GM18868 (cell line): Measurements from ENCODE around the gene ZNF512B.
"Not testable (repeated sequence)": the region's sequence is repeated elsewhere in the genome, so short reads cannot be mapped to it uniquely, and the experiment has no call there.

ENCODE experiments used
- ATAC-seq: cut with Tn5 transposase; IDR thresholded peaks from one replicate; pipeline ENCODE4 v1.9.1; 2021; ENCODE audit warnings: mild to moderate bottlenecking, moderate library complexity; ENCODE audit not compliant: unreplicated experiment

The ZNF512B gene

DNA sequence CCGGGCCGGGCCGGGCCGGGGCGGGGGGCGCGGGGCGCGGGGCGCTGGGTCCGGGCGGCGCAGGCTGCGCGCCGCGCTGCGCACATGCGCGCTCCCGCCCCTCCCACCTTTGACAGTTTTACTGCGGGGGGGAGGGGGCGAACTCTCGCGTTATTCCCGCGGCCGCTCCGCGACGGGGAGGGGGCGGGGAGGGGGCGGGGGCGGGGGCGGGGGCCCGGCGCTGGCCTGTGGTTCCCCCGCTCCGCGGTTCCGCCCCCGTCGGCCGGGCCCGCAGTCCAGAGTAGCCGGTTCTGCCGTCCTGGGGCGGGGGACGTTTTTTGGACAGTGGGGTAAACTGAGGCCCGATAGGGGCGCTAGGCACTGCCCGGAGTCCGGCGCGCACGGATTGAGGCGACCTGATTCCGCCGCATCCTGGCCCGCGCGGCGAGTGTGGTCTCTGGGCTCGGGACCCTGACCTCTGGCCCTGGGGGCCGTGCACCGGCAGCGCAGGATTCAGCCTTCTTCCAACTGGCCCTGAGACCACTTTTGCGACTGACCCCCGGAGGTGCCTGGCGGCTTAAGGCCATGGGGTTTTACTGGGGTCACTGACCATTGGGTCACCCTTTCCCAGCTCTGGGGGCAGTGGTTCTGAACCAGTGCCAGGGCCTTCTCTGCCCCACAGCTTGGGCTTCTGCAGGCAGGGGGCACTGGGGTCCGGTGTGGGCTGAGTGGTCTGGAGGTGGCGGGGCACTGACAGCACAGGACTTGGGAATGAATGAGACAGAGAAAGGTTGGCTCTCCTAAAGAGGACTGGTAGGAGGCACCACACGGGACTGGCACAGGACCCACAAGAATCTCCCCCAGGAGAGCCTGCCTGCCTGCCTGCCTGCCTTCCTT is at the start of gene ZNF512B:
TSS of gene ZNF512B (minus strand) at position 93 of the 876 bp plus-strand sequence. CDS start 1,980 bp downstream, outside the sequence.
- no peak for ATAC-seq

- ATAC-seq: no peak
Measured at GRCh38 chr20:64015635-64016034, 45.9 kb upstream of the ZNF512B start.

DNA sequence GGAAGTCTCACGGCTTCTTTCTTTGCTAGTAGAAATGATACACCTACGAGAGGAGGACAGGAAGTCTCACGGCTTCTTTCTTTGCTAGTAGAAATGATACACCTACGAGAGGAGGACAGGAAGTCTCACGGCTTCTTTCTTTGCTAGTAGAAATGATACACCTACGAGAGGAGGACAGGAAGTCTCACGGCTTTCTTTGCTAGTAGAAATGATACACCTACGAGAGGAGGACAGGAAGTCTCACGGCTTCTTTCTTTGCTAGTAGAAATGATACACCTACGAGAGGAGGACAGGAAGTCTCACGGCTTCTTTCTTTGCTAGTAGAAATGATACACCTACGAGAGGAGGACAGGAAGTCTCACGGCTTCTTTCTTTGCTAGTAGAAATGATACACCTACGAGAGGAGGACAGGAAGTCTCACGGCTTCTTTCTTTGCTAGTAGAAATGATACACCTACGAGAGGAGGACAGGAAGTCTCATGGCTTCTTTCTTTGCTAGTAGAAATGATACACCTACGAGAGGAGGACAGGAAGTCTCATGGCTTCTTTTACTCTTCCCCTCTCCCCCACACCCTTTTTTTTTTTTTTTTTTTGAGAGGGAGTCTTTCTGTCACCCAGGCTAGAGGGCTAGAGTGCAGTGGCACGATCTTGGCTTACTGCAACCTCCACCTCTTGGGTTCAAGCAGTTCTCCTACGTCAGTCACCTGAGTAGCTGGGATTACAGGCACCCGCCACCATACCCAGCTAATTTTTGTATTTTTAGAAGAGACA is 42.8 kb upstream of the ZNF512B start:
- not testable (repeated sequence) for ATAC-seq

DNA sequence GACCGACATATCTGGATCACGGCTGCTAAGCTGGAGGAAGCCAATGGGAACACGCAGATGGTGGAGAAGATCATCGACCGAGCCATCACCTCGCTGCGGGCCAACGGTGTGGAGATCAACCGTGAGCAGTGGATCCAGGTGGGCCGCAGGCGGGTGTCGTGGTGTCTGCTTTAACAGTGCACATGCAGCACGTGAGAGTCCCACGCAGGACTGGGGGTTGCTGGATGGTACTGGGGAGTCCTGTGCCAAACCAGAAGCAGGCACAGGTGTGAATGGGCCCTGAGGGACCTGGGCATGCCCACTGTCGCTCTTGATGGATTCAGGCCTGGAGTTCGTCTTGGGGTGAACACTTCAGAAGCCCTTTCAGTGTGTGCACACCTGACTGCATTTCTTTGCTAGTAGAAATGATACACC is 41.6 kb upstream of the ZNF512B start:
- ATAC-seq: no peak

DNA sequence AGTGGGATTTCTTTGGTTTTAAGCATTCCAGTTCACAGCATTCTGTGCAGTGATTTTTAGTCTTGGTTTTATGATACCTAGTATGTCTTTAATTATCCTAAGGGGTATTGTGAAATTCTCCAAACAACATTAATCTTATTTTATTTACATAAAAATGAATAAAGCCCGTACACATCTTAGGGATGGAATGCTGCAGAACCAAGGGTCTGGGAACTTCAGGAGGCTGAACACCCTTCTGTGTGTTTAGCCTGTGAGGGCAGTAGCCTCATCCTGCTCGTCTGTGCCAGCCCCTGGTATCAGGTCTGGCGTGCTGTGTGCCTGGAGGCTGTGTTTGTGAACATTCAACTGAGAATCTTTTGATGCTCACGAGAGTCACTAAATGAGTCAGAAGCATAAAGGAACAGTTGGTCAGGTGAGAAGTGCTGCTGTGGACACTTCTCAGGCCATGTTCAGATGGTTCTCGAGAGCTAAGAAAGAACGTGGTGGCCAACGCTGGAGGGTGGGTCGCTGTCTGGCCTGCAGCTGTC is 41.0 kb upstream of the ZNF512B start:
- peak; percentile 48 for ATAC-seq

- no peak for ATAC-seq
Measured at GRCh38 chr20:64009811-64010387, 40.2 kb upstream of the ZNF512B start.

GRCh38 chr20:64006902-64007301 is 37.2 kb upstream of the ZNF512B start:
- ATAC-seq: no peak

DNA sequence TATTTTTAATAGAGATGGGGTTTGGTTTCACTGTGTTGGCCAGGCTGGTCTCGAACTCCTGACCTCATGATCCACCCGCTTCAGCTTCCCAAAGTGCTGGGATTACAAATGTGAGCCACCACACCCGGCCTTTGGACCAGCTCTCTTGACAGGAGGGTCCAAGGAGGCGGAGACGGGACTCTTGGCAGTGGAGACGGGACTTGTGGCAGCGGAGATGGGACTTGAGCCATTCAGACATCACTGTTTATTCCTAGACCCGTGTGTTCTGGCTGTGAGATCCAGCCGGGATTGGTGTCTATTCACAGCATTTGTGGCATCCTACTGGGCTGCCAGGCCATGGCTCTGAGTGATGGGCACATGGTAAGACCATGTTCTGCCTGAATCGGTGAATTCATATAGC is 36.8 kb upstream of the ZNF512B start:
- ATAC-seq: no peak

DNA sequence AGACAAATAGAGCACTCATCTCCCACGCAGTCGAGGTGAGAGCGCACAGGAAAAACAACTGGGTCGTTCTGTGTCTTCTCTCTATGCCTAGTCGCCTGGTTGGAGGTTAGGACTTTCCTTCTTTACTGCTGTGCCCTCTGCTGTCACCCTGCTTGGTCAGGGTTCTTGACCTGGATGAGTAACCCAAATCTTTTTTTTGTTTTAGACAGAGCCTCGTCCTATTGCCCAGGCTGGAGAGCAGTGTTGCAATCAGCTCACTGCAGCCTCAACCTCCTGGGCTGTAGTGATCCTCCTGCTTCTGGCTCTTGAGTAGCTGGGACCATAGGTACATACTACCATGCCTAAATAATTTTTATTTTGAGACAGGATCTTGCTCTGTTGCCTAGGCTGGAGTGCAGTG is 35.7 kb upstream of the ZNF512B start:
- no peak for ATAC-seq

DNA sequence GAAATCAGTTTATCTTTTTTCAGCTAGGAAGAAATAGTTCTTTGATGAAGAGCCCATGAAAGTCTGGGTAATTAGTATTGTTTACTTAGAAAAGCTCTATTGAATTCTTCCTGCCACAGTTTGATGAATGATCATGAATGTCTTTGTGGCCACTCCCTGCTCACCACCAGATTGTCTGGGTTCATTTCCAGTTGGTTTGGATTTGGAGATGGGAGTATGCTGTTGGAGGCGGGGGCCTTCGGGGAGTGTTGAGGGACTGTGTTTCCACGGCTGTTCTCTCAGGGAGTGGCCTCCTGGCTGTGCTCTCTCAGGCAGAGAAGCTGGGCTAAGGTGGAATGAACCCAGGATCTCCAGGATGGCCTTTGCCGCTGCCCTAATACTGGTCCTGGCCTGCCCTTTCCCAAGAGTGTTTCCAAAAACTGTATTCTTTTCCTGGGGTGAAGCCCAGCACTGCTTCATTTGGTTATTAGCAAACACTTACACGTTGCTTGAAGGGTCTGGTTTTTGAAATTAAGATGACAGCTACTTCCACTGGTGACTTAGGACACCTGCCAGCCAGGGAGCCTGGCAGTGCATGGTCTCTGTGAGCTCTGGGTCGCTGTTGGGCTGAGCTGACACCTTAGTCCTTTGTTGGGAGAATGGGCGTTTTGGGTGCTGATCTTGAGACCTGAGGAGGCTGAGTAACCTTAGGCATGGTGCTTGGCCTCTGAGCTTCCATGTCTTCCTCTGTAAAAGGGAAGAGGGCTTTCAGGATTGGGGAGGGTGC is 34.4 kb upstream of the ZNF512B start:
- no peak for ATAC-seq

GRCh38 chr20:64001607-64002011 is 31.9 kb upstream of the ZNF512B start:
- ATAC-seq: no peak

DNA sequence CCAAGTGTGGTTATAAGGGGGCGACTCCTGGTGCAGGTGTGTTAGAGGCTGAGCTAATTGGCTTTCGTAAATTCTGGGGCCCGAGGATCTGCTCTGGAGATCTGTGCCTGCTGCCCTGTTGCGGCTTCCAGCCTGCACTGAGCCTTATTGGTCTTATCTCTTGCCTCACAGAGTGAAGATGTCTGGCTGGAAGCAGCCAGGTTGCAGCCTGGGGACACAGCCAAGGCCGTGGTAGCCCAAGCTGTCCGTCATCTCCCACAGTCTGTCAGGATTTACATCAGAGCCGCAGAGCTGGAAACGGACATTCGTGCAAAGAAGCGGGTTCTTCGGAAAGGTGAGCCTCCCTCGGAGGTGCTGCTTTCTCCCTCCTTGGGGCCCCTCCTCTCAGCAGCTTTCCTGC is 31.2 kb upstream of the ZNF512B start:
- no peak for ATAC-seq

DNA sequence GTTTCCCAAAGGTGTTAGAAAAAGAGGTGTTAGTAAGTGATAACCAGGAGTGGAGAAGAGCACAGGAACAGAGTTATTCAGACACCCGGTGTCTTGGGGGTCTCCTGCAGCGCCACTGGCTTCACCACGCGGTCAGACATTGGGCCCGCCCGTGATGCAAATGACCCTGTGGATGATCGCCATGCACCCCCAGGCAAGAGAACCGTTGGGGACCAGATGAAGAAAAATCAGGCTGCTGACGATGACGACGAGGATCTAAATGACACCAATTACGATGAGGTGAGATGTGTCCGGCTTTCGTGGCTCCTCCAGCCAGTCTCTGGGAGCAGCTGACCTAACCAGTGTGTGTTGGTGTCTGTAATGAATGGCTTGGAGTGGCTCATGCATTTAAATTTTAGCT is 13.2 kb upstream of the ZNF512B start:
- no peak for ATAC-seq

DNA sequence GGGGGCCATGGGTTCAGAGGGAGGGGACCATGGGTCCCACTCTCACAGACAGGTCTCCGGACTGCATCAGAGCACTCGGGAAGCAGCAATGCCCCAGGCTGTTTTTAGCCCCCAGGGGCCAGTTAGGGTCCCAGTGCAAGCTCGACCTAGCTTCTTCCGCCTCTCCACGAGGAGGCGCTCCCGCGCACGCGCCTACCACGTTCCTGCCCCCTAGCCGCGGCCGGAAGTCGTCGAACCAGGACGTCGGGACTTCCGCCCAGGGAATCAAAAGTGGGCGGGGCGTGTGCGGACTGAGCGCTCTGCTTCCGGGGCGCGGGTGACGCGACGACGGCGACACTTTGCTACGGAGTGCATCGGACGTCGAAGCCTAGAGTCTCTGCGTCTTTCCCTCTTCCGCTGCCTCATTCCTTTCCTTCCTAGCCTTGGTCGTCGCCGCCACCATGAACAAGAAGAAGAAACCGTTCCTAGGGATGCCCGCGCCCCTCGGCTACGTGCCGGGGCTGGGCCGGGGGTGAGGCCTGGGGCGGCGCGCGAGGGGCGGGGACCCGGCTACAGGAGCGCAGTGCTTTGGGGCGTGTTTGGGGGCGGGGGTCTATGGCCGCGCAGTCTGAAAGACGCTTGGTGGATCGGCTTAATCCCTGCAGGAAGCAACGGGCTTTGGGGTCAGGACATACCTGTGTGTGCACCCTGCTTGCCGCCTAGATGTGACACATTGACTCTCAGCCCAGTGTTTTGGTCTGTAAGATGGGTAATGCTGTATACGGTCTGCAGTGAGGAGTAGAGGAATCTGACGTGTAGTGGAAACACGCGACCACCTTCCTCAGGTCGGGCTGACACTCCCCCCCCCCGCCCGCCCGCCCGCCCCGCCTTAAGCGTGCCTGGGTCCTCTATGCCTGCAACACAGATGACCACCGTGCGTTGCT is 11.3 kb upstream of the ZNF512B start, which contains the start of gene PRPF6:
TSS of gene PRPF6 (plus strand) at position 327 of the 923 bp plus-strand sequence. CDS start at position 441, 114 bp downstream.
- peak; percentile 45 for ATAC-seq

DNA sequence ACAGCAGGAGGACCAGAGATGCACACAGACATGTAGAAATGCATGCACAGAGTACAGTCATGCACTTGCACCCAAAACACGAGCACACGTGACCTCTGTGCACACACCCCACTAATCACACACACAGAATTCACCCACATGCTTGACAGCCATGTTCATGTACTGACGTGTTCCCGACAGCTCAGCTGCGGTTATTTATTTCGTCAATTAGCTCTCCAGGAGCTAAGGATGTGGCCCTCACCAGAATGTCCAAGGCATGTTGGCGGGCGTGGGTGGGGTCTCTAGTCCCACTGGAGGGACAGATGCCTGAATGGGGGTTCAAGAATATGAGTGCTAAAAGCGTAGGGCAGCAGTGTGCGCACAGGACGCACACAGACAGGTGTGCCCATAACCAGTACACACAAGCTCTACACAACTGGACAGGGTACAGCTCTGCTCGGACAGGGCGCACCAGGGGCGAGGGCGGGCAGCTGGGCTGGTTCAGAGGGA is 10.6 kb upstream of the ZNF512B start:
- peak; percentile 13 for ATAC-seq

DNA sequence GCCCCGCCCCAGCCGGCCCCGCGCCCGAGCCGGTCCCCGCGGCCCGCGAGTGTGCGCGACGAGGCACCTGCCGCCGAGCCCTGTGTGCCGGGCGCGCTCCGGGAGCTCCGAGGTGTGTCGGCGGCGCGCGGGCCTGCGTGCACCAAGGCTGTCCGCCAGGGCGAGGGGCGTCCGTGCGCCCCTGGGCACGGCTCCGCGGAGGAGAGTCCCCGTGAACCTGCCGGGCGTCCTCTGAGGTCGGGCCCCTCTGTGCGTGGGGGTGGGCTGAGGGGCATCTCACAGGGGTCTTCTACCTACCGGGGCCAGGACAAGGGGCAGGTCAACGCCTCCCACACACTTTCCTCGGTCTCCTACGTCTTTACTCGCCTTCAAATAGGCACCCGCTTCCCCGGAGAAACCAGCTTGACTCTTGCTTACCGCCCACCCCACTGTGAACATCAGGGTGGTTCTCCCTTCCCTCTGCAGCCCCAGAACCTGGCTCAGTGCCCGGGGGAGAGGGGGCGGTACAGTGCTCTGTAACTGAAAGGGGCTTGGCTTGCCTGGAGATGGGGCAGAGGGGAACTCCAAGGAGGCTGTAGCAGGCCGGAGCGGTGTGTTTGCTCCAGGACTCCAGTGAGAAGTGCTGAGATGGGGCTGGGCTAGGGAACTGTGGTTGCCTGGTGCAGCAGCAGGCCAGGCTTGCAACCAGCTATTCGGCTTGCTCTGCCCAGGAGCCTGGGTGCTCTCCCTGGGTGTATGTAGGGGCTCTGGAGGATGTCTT is 10.0 kb upstream of the ZNF512B start, which contains the start of gene SAMD10:
TSS of gene SAMD10 (minus strand) at position 86 of the 760 bp plus-strand sequence. CDS start 175 bp downstream, outside the sequence.
- peak; percentile 52 for ATAC-seq

- no peak for ATAC-seq
Measured at GRCh38 chr20:63979229-63979556, 9.5 kb upstream of the ZNF512B start.
